HepG2 (cell line): ENCODE data around the gene TAF12. TPM values are rescaled to one million over a fixed set of nuclear protein-coding genes. Genes with fewer than 3 reads are reported as not detected.

Experiments
- CENPX ChIP-seq: sonication (generic); formaldehyde crosslinking; IDR thresholded peaks from 2 replicates; pipeline ENCODE4 v1.9.0; 2021; ENCODE audit warnings: mild to moderate bottlenecking, missing genetic modification reagents, moderate library complexity
- FOXA1 ChIP-seq, 2 experiments: fragments of 450-650 bp in 1 of 2; sonication (generic) in 1 of 2; formaldehyde crosslinking in 1 of 2; IDR thresholded peaks; 2 replicates each; pipeline versions ENCODE4 v1.4.0 to v1.6.1; 2016 to 2020; ENCODE audit warnings: missing genetic modification reagents in 1 of 2
- GABPA ChIP-seq, 2 experiments: IDR thresholded peaks; 2 replicates each; pipeline ENCODE4 v1.6.1; 2011 to 2016; ENCODE audit warnings: low read depth in 2 of 2, low read length in 1 of 2, missing biosample characterization in 1 of 2, missing genetic modification characterization in 1 of 2
- GABPB1 ChIP-seq: IDR thresholded peaks from 2 replicates; pipeline ENCODE4 v1.6.1; 2016; ENCODE audit warnings: mild to moderate bottlenecking, missing genetic modification reagents, moderate library complexity, missing compliant biosample characterization
- GATAD2A ChIP-seq: IDR thresholded peaks from 2 replicates; pipeline ENCODE4 v1.6.1; 2016
- MED8 ChIP-seq: sonication (generic); formaldehyde crosslinking; IDR thresholded peaks from 2 replicates; pipeline ENCODE4 v1.8.1; 2023; ENCODE audit warnings: mild to moderate bottlenecking, missing genetic modification reagents; ENCODE audit not compliant: insufficient replicate concordance
- POLR2AphosphoS5 ChIP-seq: IDR thresholded peaks from 2 replicates; pipeline ENCODE4 v1.6.1; 2012; ENCODE audit warnings: low read depth, low read length
- U2AF1 ChIP-seq: fragments of 200-400 bp; formaldehyde crosslinking; optimal IDR thresholded peaks from 2 replicates; pipeline ENCODE3; 2017; ENCODE audit warnings: mild to moderate bottlenecking, low read depth, low read length
- ZBTB20 ChIP-seq: sonication (generic); formaldehyde crosslinking; IDR thresholded peaks from 2 replicates; pipeline ENCODE4 v1.8.1; 2023; ENCODE audit warnings: missing genetic modification reagents, low read depth, mild to moderate bottlenecking, borderline replicate concordance
- ZFY ChIP-seq: sonication (generic); formaldehyde crosslinking; IDR thresholded peaks from 2 replicates; pipeline ENCODE4 v1.4.0; 2020; ENCODE audit warnings: missing genetic modification reagents
- ZNF558 ChIP-seq: sonication (generic); formaldehyde crosslinking; IDR thresholded peaks from 2 replicates; pipeline ENCODE4 v1.9.0; 2022; ENCODE audit warnings: mild to moderate bottlenecking, missing genetic modification reagents, borderline replicate concordance
- ZNF652 ChIP-seq: IDR thresholded peaks from 2 replicates; pipeline ENCODE4 v1.6.1; 2016; ENCODE audit warnings: low read depth, borderline replicate concordance
- ZNF724P ChIP-seq: sonication (generic); formaldehyde crosslinking; IDR thresholded peaks from 2 replicates; pipeline ENCODE4 v1.8.0; 2022; ENCODE audit warnings: missing genetic modification reagents, borderline replicate concordance
- ZSCAN25 ChIP-seq: sonication (generic); formaldehyde crosslinking; IDR thresholded peaks from 2 replicates; pipeline ENCODE4 v1.8.0; 2022; ENCODE audit warnings: mild to moderate bottlenecking, missing genetic modification reagents
- polyA plus RNA-seq, 8 experiments: library from polyadenylated mRNA; depleted of rRNA in 3 of 8; stranded (reverse) in 7 of 8; unstranded in 1 of 8; fragments of >200 nt; fragmentation: Illumina TruSeq in 4 of 8; extraction: Trizol in 4 of 8; gene quantifications; 2 replicates each; pipeline versions ENCODE4 v1.2.1 to v1.2.3, GENCODE V29; 2011 to 2016; ENCODE audit warnings: low read depth in 4 of 8, missing spikeins in 1 of 8, mixed read lengths in 1 of 8; ENCODE audit not compliant: insufficient read depth in 1 of 8
- total RNA-seq, 5 experiments: library from RNA; depleted of rRNA; stranded (reverse); fragments of >200 nt; fragmentation: Illumina TruSeq; extraction: Trizol; gene quantifications; 2 replicates each; pipeline ENCODE4 v1.2.3, GENCODE V29; 2016; ENCODE audit warnings: low read depth in 1 of 5
- TF ChIP-seq, protein P1 (sequence below): sonication (generic); formaldehyde crosslinking; IDR thresholded peaks from 2 replicates; pipeline ENCODE4 v1.5.0; 2020; ENCODE audit warnings: mild to moderate bottlenecking, missing genetic modification reagents
- TF ChIP-seq, protein P2 (sequence below), 2 experiments: IDR thresholded peaks; 2 replicates each; pipeline ENCODE4 v1.6.1; 2011 to 2012; ENCODE audit warnings: low read length in 2 of 2, borderline replicate concordance in 1 of 2, low read depth in 1 of 2, mild to moderate bottlenecking in 1 of 2, moderate library complexity in 1 of 2
- TF ChIP-seq, protein P3 (sequence below): sonication (generic); formaldehyde crosslinking; IDR thresholded peaks from 2 replicates; pipeline ENCODE4; 2020; ENCODE audit warnings: missing genetic modification reagents, mild to moderate bottlenecking, borderline replicate concordance
- TF ChIP-seq, protein P4 (sequence below): sonication (generic); formaldehyde crosslinking; IDR thresholded peaks from 2 replicates; pipeline ENCODE4 v1.8.0; 2022; ENCODE audit warnings: missing genetic modification reagents, mild to moderate bottlenecking, borderline replicate concordance

Gene TAF12
- total and polyA plus RNA-seq, 2 of the 13 experiments (the other 11 are each of a cell fraction or from before 2014, with no cell fraction given), result 16.3 to 17.1 TPM

GRCh38 chr1:28668956-28669723, 26.3 kb upstream of the TAF12 start (continued):
- no peak for TF ChIP-seq MED8
- TF ChIP-seq ZBTB20, result 0 out of 2 replicates have a peak, but pooled peaks have one; percentile 33
- no peak for TF ChIP-seq FOXA1 (IDR thresholded peaks at IDR 0.05)
- TF ChIP-seq FOXA1 (CRISPR knock-in tag; IDR thresholded peaks at IDR 0.05), result no peak
- TF ChIP-seq, protein P1, sequence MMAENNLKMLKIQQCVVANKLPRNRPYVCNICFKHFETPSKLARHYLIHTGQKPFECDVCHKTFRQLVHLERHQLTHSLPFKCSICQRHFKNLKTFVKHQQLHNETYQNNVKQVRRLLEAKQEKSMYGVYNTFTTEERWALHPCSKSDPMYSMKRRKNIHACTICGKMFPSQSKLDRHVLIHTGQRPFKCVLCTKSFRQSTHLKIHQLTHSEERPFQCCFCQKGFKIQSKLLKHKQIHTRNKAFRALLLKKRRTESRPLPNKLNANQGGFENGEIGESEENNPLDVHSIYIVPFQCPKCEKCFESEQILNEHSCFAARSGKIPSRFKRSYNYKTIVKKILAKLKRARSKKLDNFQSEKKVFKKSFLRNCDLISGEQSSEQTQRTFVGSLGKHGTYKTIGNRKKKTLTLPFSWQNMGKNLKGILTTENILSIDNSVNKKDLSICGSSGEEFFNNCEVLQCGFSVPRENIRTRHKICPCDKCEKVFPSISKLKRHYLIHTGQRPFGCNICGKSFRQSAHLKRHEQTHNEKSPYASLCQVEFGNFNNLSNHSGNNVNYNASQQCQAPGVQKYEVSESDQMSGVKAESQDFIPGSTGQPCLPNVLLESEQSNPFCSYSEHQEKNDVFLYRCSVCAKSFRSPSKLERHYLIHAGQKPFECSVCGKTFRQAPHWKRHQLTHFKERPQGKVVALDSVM (CRISPR knock-in tag), result no peak
- TF ChIP-seq ZNF652 (CRISPR knock-in tag), result no peak
- TF ChIP-seq, protein P2, sequence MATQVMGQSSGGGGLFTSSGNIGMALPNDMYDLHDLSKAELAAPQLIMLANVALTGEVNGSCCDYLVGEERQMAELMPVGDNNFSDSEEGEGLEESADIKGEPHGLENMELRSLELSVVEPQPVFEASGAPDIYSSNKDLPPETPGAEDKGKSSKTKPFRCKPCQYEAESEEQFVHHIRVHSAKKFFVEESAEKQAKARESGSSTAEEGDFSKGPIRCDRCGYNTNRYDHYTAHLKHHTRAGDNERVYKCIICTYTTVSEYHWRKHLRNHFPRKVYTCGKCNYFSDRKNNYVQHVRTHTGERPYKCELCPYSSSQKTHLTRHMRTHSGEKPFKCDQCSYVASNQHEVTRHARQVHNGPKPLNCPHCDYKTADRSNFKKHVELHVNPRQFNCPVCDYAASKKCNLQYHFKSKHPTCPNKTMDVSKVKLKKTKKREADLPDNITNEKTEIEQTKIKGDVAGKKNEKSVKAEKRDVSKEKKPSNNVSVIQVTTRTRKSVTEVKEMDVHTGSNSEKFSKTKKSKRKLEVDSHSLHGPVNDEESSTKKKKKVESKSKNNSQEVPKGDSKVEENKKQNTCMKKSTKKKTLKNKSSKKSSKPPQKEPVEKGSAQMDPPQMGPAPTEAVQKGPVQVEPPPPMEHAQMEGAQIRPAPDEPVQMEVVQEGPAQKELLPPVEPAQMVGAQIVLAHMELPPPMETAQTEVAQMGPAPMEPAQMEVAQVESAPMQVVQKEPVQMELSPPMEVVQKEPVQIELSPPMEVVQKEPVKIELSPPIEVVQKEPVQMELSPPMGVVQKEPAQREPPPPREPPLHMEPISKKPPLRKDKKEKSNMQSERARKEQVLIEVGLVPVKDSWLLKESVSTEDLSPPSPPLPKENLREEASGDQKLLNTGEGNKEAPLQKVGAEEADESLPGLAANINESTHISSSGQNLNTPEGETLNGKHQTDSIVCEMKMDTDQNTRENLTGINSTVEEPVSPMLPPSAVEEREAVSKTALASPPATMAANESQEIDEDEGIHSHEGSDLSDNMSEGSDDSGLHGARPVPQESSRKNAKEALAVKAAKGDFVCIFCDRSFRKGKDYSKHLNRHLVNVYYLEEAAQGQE (IDR thresholded peaks at IDR 0.05; ENCODE audit: borderline replicate concordance in 1 of 2, low read depth in 1 of 2, low read length in 2 of 2), result no peak
- TF ChIP-seq ZSCAN25 (CRISPR knock-in tag), result 0 out of 2 replicates have a peak, but pooled peaks have one; percentile 19
- 0 out of 2 replicates have a peak, but pooled peaks have one; percentile 14 for TF ChIP-seq GATAD2A (CRISPR knock-in tag)
- peak; percentile 77 for TF ChIP-seq ZFY (CRISPR knock-in tag)
- TF ChIP-seq GABPB1, result peak; percentile 66
- TF ChIP-seq POLR2AphosphoS5, result no peak
- TF ChIP-seq, protein P3, sequence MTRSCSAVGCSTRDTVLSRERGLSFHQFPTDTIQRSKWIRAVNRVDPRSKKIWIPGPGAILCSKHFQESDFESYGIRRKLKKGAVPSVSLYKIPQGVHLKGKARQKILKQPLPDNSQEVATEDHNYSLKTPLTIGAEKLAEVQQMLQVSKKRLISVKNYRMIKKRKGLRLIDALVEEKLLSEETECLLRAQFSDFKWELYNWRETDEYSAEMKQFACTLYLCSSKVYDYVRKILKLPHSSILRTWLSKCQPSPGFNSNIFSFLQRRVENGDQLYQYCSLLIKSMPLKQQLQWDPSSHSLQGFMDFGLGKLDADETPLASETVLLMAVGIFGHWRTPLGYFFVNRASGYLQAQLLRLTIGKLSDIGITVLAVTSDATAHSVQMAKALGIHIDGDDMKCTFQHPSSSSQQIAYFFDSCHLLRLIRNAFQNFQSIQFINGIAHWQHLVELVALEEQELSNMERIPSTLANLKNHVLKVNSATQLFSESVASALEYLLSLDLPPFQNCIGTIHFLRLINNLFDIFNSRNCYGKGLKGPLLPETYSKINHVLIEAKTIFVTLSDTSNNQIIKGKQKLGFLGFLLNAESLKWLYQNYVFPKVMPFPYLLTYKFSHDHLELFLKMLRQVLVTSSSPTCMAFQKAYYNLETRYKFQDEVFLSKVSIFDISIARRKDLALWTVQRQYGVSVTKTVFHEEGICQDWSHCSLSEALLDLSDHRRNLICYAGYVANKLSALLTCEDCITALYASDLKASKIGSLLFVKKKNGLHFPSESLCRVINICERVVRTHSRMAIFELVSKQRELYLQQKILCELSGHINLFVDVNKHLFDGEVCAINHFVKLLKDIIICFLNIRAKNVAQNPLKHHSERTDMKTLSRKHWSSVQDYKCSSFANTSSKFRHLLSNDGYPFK (CRISPR knock-in tag), result no peak; the same call in 1 of the 2 replicates
- TF ChIP-seq ZNF558 (CRISPR knock-in tag), result peak; percentile 51; the same call in 1 of the 2 replicates
- no peak for TF ChIP-seq CENPX (CRISPR knock-in tag)
- TF ChIP-seq ZNF724P, result no peak
- no peak for TF ChIP-seq U2AF1
- 0 out of 2 replicates have a peak, but pooled peaks have one; percentile 33 for TF ChIP-seq GABPA (IDR thresholded peaks at IDR 0.05; ENCODE audit: low read depth, low read length)
- TF ChIP-seq GABPA (CRISPR knock-in tag; IDR thresholded peaks at IDR 0.05; ENCODE audit: low read depth), result peak; percentile 33; the same call in 1 of the 2 replicates
- TF ChIP-seq, protein P4, sequence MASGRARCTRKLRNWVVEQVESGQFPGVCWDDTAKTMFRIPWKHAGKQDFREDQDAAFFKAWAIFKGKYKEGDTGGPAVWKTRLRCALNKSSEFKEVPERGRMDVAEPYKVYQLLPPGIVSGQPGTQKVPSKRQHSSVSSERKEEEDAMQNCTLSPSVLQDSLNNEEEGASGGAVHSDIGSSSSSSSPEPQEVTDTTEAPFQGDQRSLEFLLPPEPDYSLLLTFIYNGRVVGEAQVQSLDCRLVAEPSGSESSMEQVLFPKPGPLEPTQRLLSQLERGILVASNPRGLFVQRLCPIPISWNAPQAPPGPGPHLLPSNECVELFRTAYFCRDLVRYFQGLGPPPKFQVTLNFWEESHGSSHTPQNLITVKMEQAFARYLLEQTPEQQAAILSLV (CRISPR knock-in tag), result peak; percentile 46; the same call in 1 of the 2 replicates
